GM21737 (cell line): ENCODE measurements around the gene RABGAP1.

ENCODE experiments used
- ATAC-seq: cut with Tn5 transposase; IDR thresholded peaks from one replicate; pipeline ENCODE4 v1.9.1; 2021; ENCODE audit warnings: mild to moderate bottlenecking, moderate library complexity; ENCODE audit not compliant: unreplicated experiment

RABGAP1 gene

GRCh38 chr9:123074628-123075027, 133.8 kb downstream of the RABGAP1 start:
- ATAC-seq = no peak

GRCh38 chr9:123080444-123080843, 139.6 kb downstream of the RABGAP1 start:
- ATAC-seq = no peak

GRCh38 chr9:123081824-123082223, 141.0 kb downstream of the RABGAP1 start:
- ATAC-seq = no peak

- no peak for ATAC-seq
These were observed 142.9 kb downstream of the RABGAP1 start for GRCh38 chr9:123083680-123084079.

- ATAC-seq = no peak
These were observed 143.4 kb downstream of the RABGAP1 start for GRCh38 chr9:123084256-123084655.

GRCh38 chr9:123085916-123086315, 145.1 kb downstream of the RABGAP1 start:
- ATAC-seq = no peak

- ATAC-seq = no peak
These were observed 146.6 kb downstream of the RABGAP1 start for GRCh38 chr9:123087359-123087888.

- ATAC-seq = no peak
These were observed 148.2 kb downstream of the RABGAP1 start for GRCh38 chr9:123089040-123089439.

GRCh38 chr9:123089790-123090189, 149.0 kb downstream of the RABGAP1 start:
- ATAC-seq = no peak

GRCh38 chr9:123090198-123090896, 149.5 kb downstream of the RABGAP1 start:
- no peak for ATAC-seq

- no peak for ATAC-seq
These were observed 150.1 kb downstream of the RABGAP1 start for GRCh38 chr9:123090956-123091355.

- ATAC-seq = no peak
These were observed 150.6 kb downstream of the RABGAP1 start for GRCh38 chr9:123091459-123091858.

GRCh38 chr9:123093141-123093540, 152.3 kb downstream of the RABGAP1 start:
- ATAC-seq = no peak

GRCh38 chr9:123096987-123097386, 156.2 kb downstream of the RABGAP1 start:
- no peak for ATAC-seq

- no peak for ATAC-seq
These were observed 156.7 kb downstream of the RABGAP1 start for GRCh38 chr9:123097430-123098095.

- no peak for ATAC-seq
These were observed 157.3 kb downstream of the RABGAP1 start for GRCh38 chr9:123098096-123098459.

- no peak for ATAC-seq
These were observed 158.2 kb downstream of the RABGAP1 start for GRCh38 chr9:123099042-123099441.

GRCh38 chr9:123099548-123099947, 158.7 kb downstream of the RABGAP1 start:
- no peak for ATAC-seq

GRCh38 chr9:123102375-123103113, 161.7 kb downstream of the RABGAP1 start:
- ATAC-seq = no peak

GRCh38 chr9:123104807-123105206, 164.0 kb downstream of the RABGAP1 start:
- no peak for ATAC-seq

- ATAC-seq = no peak
These were observed 164.7 kb downstream of the RABGAP1 start for GRCh38 chr9:123105490-123105889.
